Esophagus muscularis mucosa (tissue), 4 donors: ENCODE results near the gene ATP5F1C. TPM values are rescaled to one million over a fixed set of nuclear protein-coding genes. Genes with fewer than 3 reads are reported as not detected.
"Not testable (repeated sequence)": the region's sequence is repeated elsewhere in the genome, so short reads cannot be mapped to it uniquely, and the experiment has no call there.

ENCODE experiments used
- DNase-seq: peaks from one replicate; pipeline ENCODE4 v3.0.0-alpha.2; 2017; ENCODE audit errors: extremely low spot score
- H3K27ac ChIP-seq, 4 donors: fragments of 200-600 bp; sonication (generic); replicated peaks in 1 of 4; 1 replicate in 3 of 4; 2 replicates in 1 of 4; pipeline ENCODE4 v1.5.1; 2016 to 2019; ENCODE audit warnings: mild to moderate bottlenecking in 1 of 4
- H3K27me3 ChIP-seq, 4 donors: fragments of 200-600 bp; sonication (generic); one replicate each; pipeline versions ENCODE4 v1.5.1 to v1.6.0; 2016 to 2019
- H3K36me3 ChIP-seq, 4 donors: fragments of 200-600 bp; sonication (generic); one replicate each; pipeline ENCODE4 v1.5.1; 2016 to 2019
- H3K4me1 ChIP-seq, 4 donors: fragments of 200-600 bp; sonication (generic); one replicate each; pipeline ENCODE4 v1.5.1; 2016 to 2019
- H3K4me3 ChIP-seq, 4 donors: fragments of 200-600 bp; sonication (generic); 1 replicate in 2 of 4; 2 replicates in 2 of 4; pipeline ENCODE4 v1.5.1; 2016 to 2019; ENCODE audit warnings: mild to moderate bottlenecking in 4 of 4, moderate library complexity in 1 of 4
- H3K9me3 ChIP-seq, 4 donors: fragments of 200-600 bp; sonication (generic); 1 replicate in 3 of 4; 2 replicates in 1 of 4; pipeline ENCODE4 v1.5.1; 2016 to 2019
- EP300 ChIP-seq: sonication (generic); formaldehyde crosslinking; IDR thresholded peaks from one replicate; pipeline ENCODE4 v1.6.1; 2017; ENCODE audit warnings: antibody characterized with exemption
- POLR2A ChIP-seq: fragments of 450-650 bp; IDR thresholded peaks from one replicate; pipeline ENCODE4 v1.6.1; 2017; ENCODE audit warnings: antibody characterized with exemption, moderate library complexity, mild to moderate bottlenecking, low read depth
- POLR2AphosphoS5 ChIP-seq, 2 donors: sonication (generic); formaldehyde crosslinking; IDR thresholded peaks; one replicate each; pipeline ENCODE4 v1.6.1; 2017; ENCODE audit warnings: antibody characterized with exemption in 2 of 2
- WGBS: methylation state at CpG from one replicate; pipeline ENCODE4 v1.1.5; 2018; 5-methylcytosine and 5-hydroxymethylcytosine counted together
- intact Hi-C: fragments of 100-400 bp; cut with DNase I; formaldehyde crosslinking; loops from one replicate; pipeline ENCODE4 v1.15.1; 2023
- total RNA-seq, 4 donors: library from RNA; depleted of rRNA; stranded (reverse); fragments of >200 nt; gene quantifications; one replicate each; pipeline versions ENCODE4 v1.1.0 to v1.2.1, GENCODE V29; 2016
- TF ChIP-seq, protein P1 (sequence below), 3 experiments: fragments of 200-600 bp in 2 of 3; fragments of 450-650 bp in 1 of 3; sonication (generic) in 2 of 3; IDR thresholded peaks; one replicate each; pipeline ENCODE4 v1.5.1; 2017 to 2019; ENCODE audit warnings: antibody characterized with exemption in 3 of 3, mild to moderate bottlenecking in 2 of 3, moderate library complexity in 1 of 3

Gene ATP5F1C
- total RNA-seq, 4 donors from 2014 or later: 220 to 321 (median 258) TPM

DNA sequence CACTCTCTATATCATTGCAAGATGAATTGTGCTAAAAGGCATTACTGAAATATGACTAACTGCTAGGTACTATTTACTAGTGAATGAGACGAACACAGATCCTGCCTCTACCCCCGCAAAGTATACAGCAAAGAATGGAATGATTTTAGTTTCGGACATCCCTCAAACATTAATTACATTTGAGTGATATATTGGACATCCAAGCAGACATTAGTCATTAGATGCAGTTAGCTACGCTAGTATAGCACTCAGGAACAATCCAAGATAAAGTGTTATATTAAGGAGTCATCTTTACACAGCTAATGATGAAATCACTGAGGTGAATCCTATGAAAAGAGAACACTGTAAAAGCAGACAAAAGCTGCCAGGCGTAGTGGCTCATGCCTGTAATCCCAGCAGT, 23.0 kb downstream of the ATP5F1C start:
- no peak for TF ChIP-seq POLR2A
- no peak for TF ChIP-seq EP300
- TF ChIP-seq POLR2AphosphoS5 (IDR thresholded peaks at IDR 0.05): no peak
- TF ChIP-seq, protein P1, sequence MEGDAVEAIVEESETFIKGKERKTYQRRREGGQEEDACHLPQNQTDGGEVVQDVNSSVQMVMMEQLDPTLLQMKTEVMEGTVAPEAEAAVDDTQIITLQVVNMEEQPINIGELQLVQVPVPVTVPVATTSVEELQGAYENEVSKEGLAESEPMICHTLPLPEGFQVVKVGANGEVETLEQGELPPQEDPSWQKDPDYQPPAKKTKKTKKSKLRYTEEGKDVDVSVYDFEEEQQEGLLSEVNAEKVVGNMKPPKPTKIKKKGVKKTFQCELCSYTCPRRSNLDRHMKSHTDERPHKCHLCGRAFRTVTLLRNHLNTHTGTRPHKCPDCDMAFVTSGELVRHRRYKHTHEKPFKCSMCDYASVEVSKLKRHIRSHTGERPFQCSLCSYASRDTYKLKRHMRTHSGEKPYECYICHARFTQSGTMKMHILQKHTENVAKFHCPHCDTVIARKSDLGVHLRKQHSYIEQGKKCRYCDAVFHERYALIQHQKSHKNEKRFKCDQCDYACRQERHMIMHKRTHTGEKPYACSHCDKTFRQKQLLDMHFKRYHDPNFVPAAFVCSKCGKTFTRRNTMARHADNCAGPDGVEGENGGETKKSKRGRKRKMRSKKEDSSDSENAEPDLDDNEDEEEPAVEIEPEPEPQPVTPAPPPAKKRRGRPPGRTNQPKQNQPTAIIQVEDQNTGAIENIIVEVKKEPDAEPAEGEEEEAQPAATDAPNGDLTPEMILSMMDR (IDR thresholded peaks at IDR 0.05): no peak
- intact Hi-C loops: no loop called here
- Histone ChIP-seq H3K4me3 (no peak overlapping the region), H3K27ac (no peak overlapping the region), H3K36me3 (peaks cover 6 to 36% (median 26%) of the 10 kb centered on the region in 4 donors), H3K27me3 (no peaks in the 10 kb centered on the region), H3K4me1 (no peaks in the 10 kb centered on the region), H3K9me3 (no peaks in the 10 kb centered on the region)
- DNase-seq: no peak
- WGBS: 76% methylated on average over 5 of the region's 5 CpGs

- WGBS: 83% methylated on average over 7 of the region's 7 CpGs
- H3K4me3 ChIP-seq, H3K27me3 ChIP-seq, H3K9me3 ChIP-seq, DNase-seq, intact Hi-C loops, H3K27ac ChIP-seq, H3K4me1 ChIP-seq: not testable (repeated sequence)
- peaks cover 6 to 29% (median 21%) of the 10 kb centered on the region in 4 donors for H3K36me3 ChIP-seq
Observed at GRCh38 chr10:7811743-7812142, 23.8 kb downstream of the ATP5F1C start.

DNA sequence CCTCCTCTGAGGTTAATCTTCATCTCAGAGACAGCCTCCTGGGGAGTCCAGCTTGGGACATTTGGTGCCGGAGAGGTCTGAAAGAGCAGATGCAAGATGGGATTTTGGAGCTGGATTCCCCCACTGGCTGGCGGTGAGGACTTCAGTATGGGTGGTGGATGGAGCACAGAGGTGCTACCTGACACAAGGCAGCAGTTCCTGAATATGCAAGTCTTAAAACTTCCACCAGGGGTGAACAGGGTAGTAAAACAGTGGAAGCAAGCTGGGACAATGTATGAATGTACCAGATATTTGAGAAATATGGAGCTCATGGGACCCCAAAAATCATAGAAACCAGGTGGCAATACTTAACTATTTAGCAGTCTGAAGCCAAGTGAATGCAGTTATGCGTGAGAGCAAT, 25.5 kb downstream of the ATP5F1C start:
- TF ChIP-seq EP300 (no peak), POLR2A (no peak), POLR2AphosphoS5 (IDR thresholded peaks at IDR 0.05) (no peak)
- TF ChIP-seq, protein P1 (IDR thresholded peaks at IDR 0.05): no peak
- H3K36me3 ChIP-seq: peaks cover 0 to 12% (median 5%) of the 10 kb centered on the region in 4 donors
- H3K27ac ChIP-seq: no peak overlapping the region
- no peak overlapping the region for H3K4me3 ChIP-seq
- peaks cover 0 to 7% (median 6%) of the 10 kb centered on the region in 4 donors for H3K4me1 ChIP-seq
- no peaks in the 10 kb centered on the region for H3K27me3 ChIP-seq
- no peaks in the 10 kb centered on the region for H3K9me3 ChIP-seq
- no peak for DNase-seq
- intact Hi-C loops: no loop called here
- 61% methylated on average over 3 of the region's 3 CpGs for WGBS

DNA sequence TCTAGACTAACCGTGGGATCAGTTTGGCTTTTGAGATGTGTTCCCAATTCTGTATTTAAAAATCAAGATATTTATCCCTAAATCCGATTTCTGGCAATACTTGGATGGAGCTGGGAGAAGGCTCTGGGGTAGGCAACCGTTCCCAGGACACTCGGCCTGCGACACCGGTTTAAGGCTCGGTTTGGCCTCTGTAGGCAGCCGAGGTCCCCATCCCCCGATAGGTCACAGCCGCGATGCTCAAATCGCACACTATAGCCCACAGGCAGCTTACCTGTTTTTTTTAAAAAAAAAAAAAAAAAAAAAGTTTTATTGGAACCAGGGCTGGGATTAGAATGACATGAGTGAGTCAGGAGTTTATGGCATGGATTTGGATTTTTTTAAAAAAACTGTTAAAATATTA, 29.6 kb downstream of the ATP5F1C start:
- H3K27me3 ChIP-seq: no peaks in the 10 kb centered on the region
- 16% methylated on average over 8 of the region's 12 CpGs for WGBS
- no peaks in the 10 kb centered on the region for H3K9me3 ChIP-seq
- intact Hi-C loops: no loop called here
- H3K4me1 ChIP-seq: peaks cover 17 to 29% (median 18%) of the 10 kb centered on the region in 4 donors
- TF ChIP-seq POLR2A (no peak), EP300 (no peak), POLR2AphosphoS5 (IDR thresholded peaks at IDR 0.05) (no peak)
- TF ChIP-seq, protein P1 (IDR thresholded peaks at IDR 0.05): no peak
- peaks cover 0 to 13% (median 0%) of the 10 kb centered on the region in 4 donors for H3K36me3 ChIP-seq
- peak overlapping the region; percentile 80 to 100 (median 89) for H3K4me3 ChIP-seq
- DNase-seq: no peak
- H3K27ac ChIP-seq: no peak overlapping the region

GRCh38 chr10:7817984-7818294, 30.0 kb downstream of the ATP5F1C start:
- no peak for TF ChIP-seq POLR2A
- no peak for TF ChIP-seq POLR2AphosphoS5 (IDR thresholded peaks at IDR 0.05)
- TF ChIP-seq, protein P1 (IDR thresholded peaks at IDR 0.05): no peak
- TF ChIP-seq EP300: no peak
- intact Hi-C loops: loop anchor here (2.0 kb wide), 1 partner anchor 29 kb away; the partner anchor contains the start of gene ATP5F1C
- no peak for DNase-seq
- no peaks in the 10 kb centered on the region for H3K9me3 ChIP-seq
- peak overlapping the region; percentile 75 to 79 (median 78) for H3K27ac ChIP-seq
- H3K4me3 ChIP-seq: peak overlapping the region; percentile 80 to 100 (median 89)
- H3K36me3 ChIP-seq: peaks cover 0 to 17% (median under 1%) of the 10 kb centered on the region in 4 donors
- WGBS: 2% methylated on average over 10 of the region's 10 CpGs
- H3K4me1 ChIP-seq: peaks cover 17 to 29% (median 18%) of the 10 kb centered on the region in 4 donors
- no peaks in the 10 kb centered on the region for H3K27me3 ChIP-seq
